Esophagus muscularis mucosa (tissue), 4 donors: ENCODE measurements around the gene SPOCK1.

Source experiments
- EP300 ChIP-seq: sonication (generic); formaldehyde crosslinking; IDR thresholded peaks from one replicate; pipeline ENCODE4 v1.6.1; 2017; ENCODE audit warnings: antibody characterized with exemption
- POLR2A ChIP-seq: fragments of 450-650 bp; IDR thresholded peaks from one replicate; pipeline ENCODE4 v1.6.1; 2017; ENCODE audit warnings: antibody characterized with exemption, moderate library complexity, mild to moderate bottlenecking, low read depth
- POLR2AphosphoS5 ChIP-seq, 2 donors: sonication (generic); formaldehyde crosslinking; IDR thresholded peaks; one replicate each; pipeline ENCODE4 v1.6.1; 2017; ENCODE audit warnings: antibody characterized with exemption in 2 of 2
- TF ChIP-seq, protein P1 (sequence below), 3 experiments: fragments of 200-600 bp in 2 of 3; fragments of 450-650 bp in 1 of 3; sonication (generic) in 2 of 3; IDR thresholded peaks; one replicate each; pipeline ENCODE4 v1.5.1; 2017 to 2019; ENCODE audit warnings: antibody characterized with exemption in 3 of 3, mild to moderate bottlenecking in 2 of 3, moderate library complexity in 1 of 3

DNA sequence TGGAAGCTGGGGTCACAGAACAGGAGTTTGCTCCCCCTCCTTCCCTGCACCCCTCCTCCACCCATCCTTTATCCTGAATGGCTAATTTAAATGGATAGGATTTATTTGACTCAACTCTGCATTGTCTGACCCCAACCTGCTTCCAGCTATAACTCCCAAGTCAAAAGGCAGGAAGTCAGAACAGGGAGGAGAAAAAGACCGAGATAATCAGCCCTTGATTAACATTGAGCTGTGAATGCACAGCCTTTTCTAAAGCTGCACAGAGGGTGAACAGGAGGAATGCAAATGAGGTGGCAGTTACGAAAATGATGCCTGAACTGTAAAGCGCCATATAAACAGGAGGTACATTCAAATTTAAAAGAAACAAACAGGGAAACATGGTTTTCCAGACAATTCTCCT lies 152.8 kb downstream of the SPOCK1 start:
- TF ChIP-seq, protein P1, sequence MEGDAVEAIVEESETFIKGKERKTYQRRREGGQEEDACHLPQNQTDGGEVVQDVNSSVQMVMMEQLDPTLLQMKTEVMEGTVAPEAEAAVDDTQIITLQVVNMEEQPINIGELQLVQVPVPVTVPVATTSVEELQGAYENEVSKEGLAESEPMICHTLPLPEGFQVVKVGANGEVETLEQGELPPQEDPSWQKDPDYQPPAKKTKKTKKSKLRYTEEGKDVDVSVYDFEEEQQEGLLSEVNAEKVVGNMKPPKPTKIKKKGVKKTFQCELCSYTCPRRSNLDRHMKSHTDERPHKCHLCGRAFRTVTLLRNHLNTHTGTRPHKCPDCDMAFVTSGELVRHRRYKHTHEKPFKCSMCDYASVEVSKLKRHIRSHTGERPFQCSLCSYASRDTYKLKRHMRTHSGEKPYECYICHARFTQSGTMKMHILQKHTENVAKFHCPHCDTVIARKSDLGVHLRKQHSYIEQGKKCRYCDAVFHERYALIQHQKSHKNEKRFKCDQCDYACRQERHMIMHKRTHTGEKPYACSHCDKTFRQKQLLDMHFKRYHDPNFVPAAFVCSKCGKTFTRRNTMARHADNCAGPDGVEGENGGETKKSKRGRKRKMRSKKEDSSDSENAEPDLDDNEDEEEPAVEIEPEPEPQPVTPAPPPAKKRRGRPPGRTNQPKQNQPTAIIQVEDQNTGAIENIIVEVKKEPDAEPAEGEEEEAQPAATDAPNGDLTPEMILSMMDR (IDR thresholded peaks at IDR 0.05): no peak
- TF ChIP-seq POLR2A (no peak), POLR2AphosphoS5 (IDR thresholded peaks at IDR 0.05) (no peak), EP300 (no peak)
